HG03521 (cell line): ENCODE results near the gene EIF3M.

ENCODE experiments used
- ATAC-seq: cut with Tn5 transposase; IDR thresholded peaks from one replicate; pipeline ENCODE4 v1.9.1; 2021; ENCODE audit warnings: mild to moderate bottlenecking, moderate library complexity; ENCODE audit not compliant: unreplicated experiment

Gene EIF3M

GRCh38 chr11:32583459-32584271 lies at the start of gene EIF3M:
Gene EIF3M, plus strand, starts transcription at chr11:32583831. Its CDS starts 57 bp downstream, at chr11:32583888.
- peak; percentile 98 for ATAC-seq

- no peak for ATAC-seq
Measured at GRCh38 chr11:32538804-32539203, 44.8 kb upstream of the EIF3M start.

- no peak for ATAC-seq
Measured at GRCh38 chr11:32549611-32550187, 33.9 kb upstream of the EIF3M start.

GRCh38 chr11:32550207-32550606 lies 33.4 kb upstream of the EIF3M start:
- no peak for ATAC-seq

GRCh38 chr11:32555091-32555490 lies 28.5 kb upstream of the EIF3M start:
- no peak for ATAC-seq

- no peak for ATAC-seq
Measured at GRCh38 chr11:32555895-32556294, 27.7 kb upstream of the EIF3M start.

GRCh38 chr11:32561835-32562234 lies 21.8 kb upstream of the EIF3M start:
- no peak for ATAC-seq

- ATAC-seq = no peak
Measured at GRCh38 chr11:32562839-32563599, 20.6 kb upstream of the EIF3M start.

- no peak for ATAC-seq
Measured at GRCh38 chr11:32563600-32563959, 20.1 kb upstream of the EIF3M start.

- ATAC-seq = no peak
Measured at GRCh38 chr11:32566517-32566916, 17.1 kb upstream of the EIF3M start.

GRCh38 chr11:32567154-32567553 lies 16.5 kb upstream of the EIF3M start:
- ATAC-seq = no peak

GRCh38 chr11:32569313-32569881 lies 14.2 kb upstream of the EIF3M start:
- ATAC-seq = no peak

GRCh38 chr11:32571039-32571438 lies 12.6 kb upstream of the EIF3M start:
- no peak for ATAC-seq

- no peak for ATAC-seq
Measured at GRCh38 chr11:32573228-32573627, 10.4 kb upstream of the EIF3M start.

- ATAC-seq = no peak
Measured at GRCh38 chr11:32574421-32574820, 9.2 kb upstream of the EIF3M start.

GRCh38 chr11:32575070-32575469 lies 8.6 kb upstream of the EIF3M start:
- no peak for ATAC-seq

- no peak for ATAC-seq
Measured at GRCh38 chr11:32576456-32576855, 7.2 kb upstream of the EIF3M start.

GRCh38 chr11:32580967-32581366 lies 2.7 kb upstream of the EIF3M start:
- ATAC-seq = no peak

GRCh38 chr11:32581556-32581955 lies 2.1 kb upstream of the EIF3M start:
- ATAC-seq = no peak

GRCh38 chr11:32584921-32585320 lies 1.3 kb downstream of the EIF3M start:
- ATAC-seq = no peak

GRCh38 chr11:32586576-32587190 lies 3.1 kb downstream of the EIF3M start:
- ATAC-seq = no peak
